Endothelial cell of umbilical vein (primary cell): ENCODE data around the gene FAM171A2. TPM values are rescaled to one million over a fixed set of nuclear protein-coding genes. Genes with fewer than 3 reads are reported as not detected.

Experiments
- BruUV-seq: library from RNA; stranded (reverse); fragments of 400-500 nt; replicated peaks from 2 replicates; lab custom pipeline; 2021; lab: Mats Ljungman, UMichigan
- CTCF ChIA-PET: fragments of 300-600, 350-600 bp; sonication (Branson Sonifier 250); formaldehyde crosslinking; loops from one replicate; lab custom pipeline; 2021; ENCODE audit warnings: antibody characterized with exemption, inconsistent platforms; lab: Charles Lee
- POLR2A ChIA-PET: fragments of 300-600, 350-600 bp; sonication (Branson Sonifier 250); formaldehyde crosslinking; loops from one replicate; lab custom pipeline; 2021; ENCODE audit warnings: antibody characterized with exemption, inconsistent platforms; lab: Charles Lee
- DNase-seq: peaks from one replicate; pipeline ENCODE4 v3.0.0-alpha.2; 2011; ENCODE audit warnings: low read depth, low spot score
- FAIRE-seq: peaks from 2 replicates; lab custom pipeline; 2011; peaks lifted over from hg19 to GRCh38; lab: Jason Lieb, UNC
- H2AFZ ChIP-seq: 2 replicates; pipeline ENCODE4 v1.6.0; 2012; ENCODE audit warnings: low read depth, low read length, control low read depth, inconsistent platforms
- H3K27ac ChIP-seq: 2 replicates; pipeline ENCODE4 v1.5.1; 2011; ENCODE audit warnings: low read depth, mild to moderate bottlenecking, control low read depth, low read length, moderate library complexity; ENCODE audit not compliant: insufficient read depth
- H3K27me3 ChIP-seq, 2 experiments: 2 replicates each; pipeline versions ENCODE4 v1.6.0 to v1.6.1; 2011; ENCODE audit warnings: low read length in 2 of 2, mixed read lengths in 1 of 2; ENCODE audit not compliant: control insufficient read depth in 2 of 2, insufficient read depth in 2 of 2
- H3K36me3 ChIP-seq, 2 experiments: 2 replicates in 1 of 2; 3 replicates in 1 of 2; pipeline ENCODE4 v1.5.1; 2011; ENCODE audit warnings: low read length in 2 of 2, mild to moderate bottlenecking in 1 of 2, moderate library complexity in 1 of 2; ENCODE audit not compliant: control insufficient read depth in 2 of 2, insufficient read depth in 2 of 2; ENCODE audit errors: extremely low read depth in 1 of 2
- H3K4me1 ChIP-seq: 3 replicates; pipeline ENCODE4 v1.5.1; 2011; ENCODE audit warnings: mild to moderate bottlenecking, low read length; ENCODE audit not compliant: control insufficient read depth, insufficient read depth; ENCODE audit errors: extremely low read depth
- H3K4me2 ChIP-seq: 2 replicates; pipeline ENCODE4 v1.6.1; 2011; ENCODE audit warnings: low read length, control low read depth, mixed read lengths; ENCODE audit not compliant: insufficient read depth
- H3K4me3 ChIP-seq, 3 experiments: fragments of 200-600 bp in 1 of 3; sonication (generic), shearing (Covaris generic) in 1 of 3; replicated peaks in 1 of 3; 2 replicates each; pipeline ENCODE4 v1.5.1; 2011 to 2016; ENCODE audit warnings: control low read depth in 3 of 3, low read length in 3 of 3, mild to moderate bottlenecking in 2 of 3, inconsistent platforms in 1 of 3, low read depth in 1 of 3, moderate library complexity in 1 of 3; ENCODE audit not compliant: insufficient read depth in 1 of 3
- H3K79me2 ChIP-seq: 2 replicates; pipeline ENCODE4 v1.6.0; 2012; ENCODE audit warnings: low read length, inconsistent platforms; ENCODE audit not compliant: control insufficient read depth, insufficient read depth
- H3K9ac ChIP-seq: replicated peaks from 2 replicates; pipeline ENCODE3; 2011; ENCODE audit warnings: low read length, control low read depth; ENCODE audit not compliant: insufficient read depth; ENCODE audit errors: extremely low read depth
- H3K9me1 ChIP-seq: replicated peaks from 3 replicates; pipeline ENCODE4 v1.6.0; 2011; ENCODE audit warnings: mild to moderate bottlenecking, low read length; ENCODE audit not compliant: control insufficient read depth, insufficient read depth; ENCODE audit errors: extremely low read depth
- H3K9me3 ChIP-seq: replicated peaks from 2 replicates; pipeline ENCODE4 v1.5.1; 2012; ENCODE audit warnings: low read length, inconsistent platforms; ENCODE audit not compliant: control insufficient read depth, insufficient read depth
- H4K20me1 ChIP-seq: replicated peaks from 2 replicates; pipeline ENCODE3; 2011; ENCODE audit warnings: mild to moderate bottlenecking, low read length; ENCODE audit not compliant: control insufficient read depth, insufficient read depth; ENCODE audit errors: extremely low read depth
- EZH2 ChIP-seq: IDR thresholded peaks from 2 replicates; pipeline ENCODE4 v1.6.1; 2012; ENCODE audit warnings: borderline replicate concordance, low read depth, mild to moderate bottlenecking, moderate library complexity, low read length, inconsistent platforms; ENCODE audit not compliant: severe bottlenecking
- FOS ChIP-seq: IDR thresholded peaks from 2 replicates; pipeline ENCODE4 v1.6.1; 2011; ENCODE audit warnings: mild to moderate bottlenecking, low read length, moderate library complexity, borderline replicate concordance; ENCODE audit not compliant: insufficient read depth
- GATA2 ChIP-seq: IDR thresholded peaks from 2 replicates; pipeline ENCODE4 v1.7.0; 2011; ENCODE audit warnings: low read depth, mild to moderate bottlenecking, moderate library complexity, mixed read lengths, low read length; ENCODE audit not compliant: insufficient read length, insufficient read depth
- JUN ChIP-seq: IDR thresholded peaks from 2 replicates; pipeline ENCODE4 v1.6.1; 2011; ENCODE audit warnings: borderline replicate concordance, low read depth; ENCODE audit not compliant: insufficient read length, insufficient read depth
- MYC ChIP-seq: IDR thresholded peaks from one replicate; pipeline ENCODE4 v1.6.1; 2011; ENCODE audit warnings: mild to moderate bottlenecking, low read depth, low read length
- POLR2A ChIP-seq: IDR thresholded peaks from 2 replicates; pipeline ENCODE4 v1.6.1; 2012; ENCODE audit warnings: low read depth, mild to moderate bottlenecking, control low read depth, low read length
- POLR2AphosphoS5 ChIP-seq: IDR thresholded peaks from 2 replicates; pipeline ENCODE4 v1.6.1; 2012; ENCODE audit warnings: low read depth, mild to moderate bottlenecking, control low read depth, low read length, moderate library complexity; ENCODE audit not compliant: insufficient read depth
- dilution Hi-C: fragments of 300-500 bp; cut with MboI; formaldehyde crosslinking; loops from one replicate; pipeline ENCODE4 v1.15.0; 2019; ENCODE audit warnings: low sequenced_read_pairs; ENCODE audit not compliant: extremely low pct_ligation_motif_present
- intact Hi-C: fragments of 100-400 bp; cut with micrococcal nuclease; formaldehyde crosslinking; loops from one replicate; pipeline ENCODE4 v1.10.0; 2022
- polyA plus RNA-seq, 4 experiments: library from polyadenylated mRNA; depleted of rRNA in 3 of 4; stranded (reverse) in 3 of 4; unstranded in 1 of 4; fragments of >200 nt; gene quantifications; 2 replicates each; pipeline versions ENCODE4 v1.2.1 to v1.2.3, GENCODE V29; 2011 to 2012; ENCODE audit warnings: missing spikeins in 1 of 4
- total RNA-seq: library from RNA; stranded (reverse); gene quantifications from 2 replicates; pipeline ENCODE4 v1.2.3, GENCODE V29; 2021
- TF ChIP-seq, protein P1 (sequence below): IDR thresholded peaks from 2 replicates; pipeline ENCODE4 v1.6.1; 2011; ENCODE audit not compliant: insufficient read depth, insufficient read length
- TF ChIP-seq, protein P2 (sequence below), 2 donors: IDR thresholded peaks; 1 replicate in 1 of 2; 2 replicates in 1 of 2; pipeline ENCODE4 v1.5.1; 2011; ENCODE audit warnings: low read length in 2 of 2, mild to moderate bottlenecking in 2 of 2, moderate library complexity in 2 of 2, control low read depth in 1 of 2, inconsistent platforms in 1 of 2, low read depth in 1 of 2; ENCODE audit not compliant: insufficient read depth in 1 of 2; ENCODE audit errors: extremely low read depth in 1 of 2

The FAM171A2 gene
- total and polyA plus RNA-seq, 2 donors (not counting 3 experiments of a cell fraction or from before 2014, with no cell fraction given): 11.3 to 13.4 TPM

DNA sequence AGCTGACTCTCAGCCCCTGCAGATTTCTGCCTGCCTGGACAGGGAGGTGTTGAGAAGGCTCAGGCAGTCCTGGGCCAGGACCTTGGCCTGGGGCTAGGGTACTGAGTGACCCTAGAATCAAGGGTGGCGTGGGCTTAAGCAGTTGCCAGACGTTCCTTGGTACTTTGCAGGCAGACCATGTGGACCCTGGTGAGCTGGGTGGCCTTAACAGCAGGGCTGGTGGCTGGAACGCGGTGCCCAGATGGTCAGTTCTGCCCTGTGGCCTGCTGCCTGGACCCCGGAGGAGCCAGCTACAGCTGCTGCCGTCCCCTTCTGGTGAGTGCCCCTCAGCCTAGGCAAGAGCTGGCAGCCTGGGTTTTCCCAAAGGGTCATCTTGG lies 14.7 kb downstream of the FAM171A2 start:
- intact Hi-C loops: no loop called here
- Histone ChIP-seq H3K36me3 (peaks cover 6 to 41% of the 10 kb centered on the region in 2 experiments), H3K4me2 (no peak overlapping the region), H3K9me1 (no peaks in the 10 kb centered on the region), H3K4me1 (no peaks in the 10 kb centered on the region), H3K4me3 (no peak overlapping the region), H3K27ac (no peak overlapping the region), H3K27me3 (no peaks in the 10 kb centered on the region), H3K9ac (no peak overlapping the region), H4K20me1 (no peaks in the 10 kb centered on the region), H3K9me3 (no peaks in the 10 kb centered on the region), H3K79me2 (peaks cover 2% of the 10 kb centered on the region), H2AFZ (no peak overlapping the region)
- FAIRE-seq (no peak), DNase-seq (no peak)
- TF ChIP-seq GATA2 (no peak), JUN (no peak), POLR2A (no peak), POLR2AphosphoS5 (no peak), MYC (no peak), FOS (no peak), EZH2 (no peak)
- TF ChIP-seq, protein P1, sequence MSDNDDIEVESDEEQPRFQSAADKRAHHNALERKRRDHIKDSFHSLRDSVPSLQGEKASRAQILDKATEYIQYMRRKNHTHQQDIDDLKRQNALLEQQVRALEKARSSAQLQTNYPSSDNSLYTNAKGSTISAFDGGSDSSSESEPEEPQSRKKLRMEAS: no peak
- TF ChIP-seq, protein P2, sequence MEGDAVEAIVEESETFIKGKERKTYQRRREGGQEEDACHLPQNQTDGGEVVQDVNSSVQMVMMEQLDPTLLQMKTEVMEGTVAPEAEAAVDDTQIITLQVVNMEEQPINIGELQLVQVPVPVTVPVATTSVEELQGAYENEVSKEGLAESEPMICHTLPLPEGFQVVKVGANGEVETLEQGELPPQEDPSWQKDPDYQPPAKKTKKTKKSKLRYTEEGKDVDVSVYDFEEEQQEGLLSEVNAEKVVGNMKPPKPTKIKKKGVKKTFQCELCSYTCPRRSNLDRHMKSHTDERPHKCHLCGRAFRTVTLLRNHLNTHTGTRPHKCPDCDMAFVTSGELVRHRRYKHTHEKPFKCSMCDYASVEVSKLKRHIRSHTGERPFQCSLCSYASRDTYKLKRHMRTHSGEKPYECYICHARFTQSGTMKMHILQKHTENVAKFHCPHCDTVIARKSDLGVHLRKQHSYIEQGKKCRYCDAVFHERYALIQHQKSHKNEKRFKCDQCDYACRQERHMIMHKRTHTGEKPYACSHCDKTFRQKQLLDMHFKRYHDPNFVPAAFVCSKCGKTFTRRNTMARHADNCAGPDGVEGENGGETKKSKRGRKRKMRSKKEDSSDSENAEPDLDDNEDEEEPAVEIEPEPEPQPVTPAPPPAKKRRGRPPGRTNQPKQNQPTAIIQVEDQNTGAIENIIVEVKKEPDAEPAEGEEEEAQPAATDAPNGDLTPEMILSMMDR (IDR thresholded peaks at IDR 0.05; ENCODE audit: extremely low read depth in 1 of 2, insufficient read depth in 1 of 2, low read depth in 1 of 2, low read length in 2 of 2): no peak
- dilution Hi-C loops: no loop called here
- no TSS peak for BruUV-seq
- ChIA-PET CTCF (interaction anchor here (0.7 to 3.5 kb wide), 6 partner anchors 14 to 174 kb away, joined by 3 to 39 read pairs (median 12); partner anchors contain the start of gene FAM171A2), POLR2A (interaction anchor here (0.6 kb wide), 1 partner anchor 14 kb away, joined by 3 read pairs; no protein-coding TSS in a partner anchor)
